Prostate gland (tissue), 2 donors: ENCODE data around the gene TOGARAM2.

Experiments used
- POLR2A ChIP-seq: fragments of 450-650 bp; IDR thresholded peaks from one replicate; pipeline ENCODE4 v1.6.1; 2016; ENCODE audit warnings: antibody characterized with exemption, mild to moderate bottlenecking
- POLR2AphosphoS5 ChIP-seq: sonication (generic); formaldehyde crosslinking; IDR thresholded peaks from one replicate; pipeline ENCODE4 v1.6.1; 2017; ENCODE audit warnings: antibody characterized with exemption
- TF ChIP-seq, protein P1 (sequence below), 4 experiments: fragments of 200-600 bp in 2 of 4; fragments of 450-650 bp in 2 of 4; sonication (generic) in 2 of 4; IDR thresholded peaks; 1 replicate in 3 of 4; 2 replicates in 1 of 4; pipeline ENCODE4 v1.5.1; 2016 to 2019; ENCODE audit warnings: antibody characterized with exemption in 4 of 4, mild to moderate bottlenecking in 2 of 4, moderate library complexity in 2 of 4

DNA sequence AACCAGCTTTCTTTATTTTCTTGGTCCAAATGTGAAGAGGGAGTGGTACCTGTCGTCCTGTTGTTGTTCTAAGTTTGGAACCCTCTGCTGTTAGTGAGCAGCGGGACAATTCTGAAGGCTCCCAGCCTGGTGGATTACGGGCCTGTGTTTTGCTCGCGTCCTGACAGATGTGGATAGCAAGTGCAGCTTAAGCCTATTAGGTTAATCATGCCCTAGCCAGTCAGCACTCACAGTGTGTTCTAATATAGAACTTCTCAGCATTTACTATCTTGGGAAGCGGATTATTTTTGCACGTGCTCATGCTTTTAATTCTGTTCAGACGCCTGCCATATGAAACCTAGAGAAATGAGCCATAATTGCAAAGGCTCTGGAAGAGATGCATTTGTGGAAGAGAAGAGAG lies 93.3 kb downstream of the TOGARAM2 start, which contains the start of gene PCARE:
- TF ChIP-seq, protein P1, sequence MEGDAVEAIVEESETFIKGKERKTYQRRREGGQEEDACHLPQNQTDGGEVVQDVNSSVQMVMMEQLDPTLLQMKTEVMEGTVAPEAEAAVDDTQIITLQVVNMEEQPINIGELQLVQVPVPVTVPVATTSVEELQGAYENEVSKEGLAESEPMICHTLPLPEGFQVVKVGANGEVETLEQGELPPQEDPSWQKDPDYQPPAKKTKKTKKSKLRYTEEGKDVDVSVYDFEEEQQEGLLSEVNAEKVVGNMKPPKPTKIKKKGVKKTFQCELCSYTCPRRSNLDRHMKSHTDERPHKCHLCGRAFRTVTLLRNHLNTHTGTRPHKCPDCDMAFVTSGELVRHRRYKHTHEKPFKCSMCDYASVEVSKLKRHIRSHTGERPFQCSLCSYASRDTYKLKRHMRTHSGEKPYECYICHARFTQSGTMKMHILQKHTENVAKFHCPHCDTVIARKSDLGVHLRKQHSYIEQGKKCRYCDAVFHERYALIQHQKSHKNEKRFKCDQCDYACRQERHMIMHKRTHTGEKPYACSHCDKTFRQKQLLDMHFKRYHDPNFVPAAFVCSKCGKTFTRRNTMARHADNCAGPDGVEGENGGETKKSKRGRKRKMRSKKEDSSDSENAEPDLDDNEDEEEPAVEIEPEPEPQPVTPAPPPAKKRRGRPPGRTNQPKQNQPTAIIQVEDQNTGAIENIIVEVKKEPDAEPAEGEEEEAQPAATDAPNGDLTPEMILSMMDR (IDR thresholded peaks at IDR 0.05) = no peak
- TF ChIP-seq POLR2A (no peak), POLR2AphosphoS5 (no peak)
